Measurements from ENCODE around the gene OLAH. TPM values are rescaled to one million over a fixed set of nuclear protein-coding genes. Genes with fewer than 3 reads are reported as not detected.

Gene OLAH
- polyA plus RNA-seq, 1 donor (not counting 4 experiments of a cell fraction or from before 2014, with no cell fraction given), result 0.54 TPM

- H3K4me1 ChIP-seq (ENCODE audit: control insufficient read depth, extremely low read depth, insufficient read depth, low read length), result peaks cover 6% of the 10 kb centered on the region
- peaks cover 6% of the 10 kb centered on the region for H3K79me2 ChIP-seq (ENCODE audit: control insufficient read depth, insufficient read depth, low read length)
- TF ChIP-seq EZH2 (IDR thresholded peaks at IDR 0.05; ENCODE audit: low read length), result no peak
- TF ChIP-seq CTCF (optimal IDR thresholded peaks at IDR 0.05 in 1 of 3, IDR thresholded peaks at IDR 0.05 in 1 of 3, conservative IDR thresholded peaks at IDR 0.05 in 1 of 3; ENCODE audit: extremely low read depth in 1 of 3, insufficient read depth in 2 of 3, low read length in 3 of 3), result no peak
- H3K9me1 ChIP-seq (ENCODE audit: control insufficient read depth, extremely low read depth, insufficient read depth, low read length), result no peaks in the 10 kb centered on the region
- H2AFZ ChIP-seq (ENCODE audit: control insufficient read depth, low read length), result no peak overlapping the region
- H3K36me3 ChIP-seq (ENCODE audit: control insufficient read depth in 2 of 2, extremely low read depth in 1 of 2, insufficient read depth in 2 of 2, low read length in 2 of 2), result no peaks in the 10 kb centered on the region
- no peak overlapping the region for H3K27ac ChIP-seq (ENCODE audit: control insufficient read depth, insufficient read depth, low read length)
- H4K20me1 ChIP-seq (ENCODE audit: control insufficient read depth, extremely low read depth, insufficient read depth, low read length), result no peaks in the 10 kb centered on the region
- H3K4me2 ChIP-seq (ENCODE audit: control insufficient read depth, extremely low read depth, insufficient read depth, low read depth, low read length), result no peak overlapping the region
- DNase-seq (ENCODE audit: low read depth, low spot score) (no peak), FAIRE-seq (no peak)
- dilution Hi-C loops (cut with MboI; ENCODE audit: extremely low pct_ligation_motif_present, low sequenced_read_pairs), result no loop called here
- H3K27me3 ChIP-seq (ENCODE audit: control insufficient read depth, extremely low read depth, insufficient read depth, low read length), result no peaks in the 10 kb centered on the region
- H3K9me3 ChIP-seq (ENCODE audit: control insufficient read depth, low read depth, low read length), result no peaks in the 10 kb centered on the region
- no peak overlapping the region for H3K9ac ChIP-seq (ENCODE audit: control insufficient read depth, extremely low read depth, insufficient read depth, low read length)
- no peak overlapping the region for H3K4me3 ChIP-seq (ENCODE audit: control insufficient read depth in 2 of 3, extremely low read depth in 1 of 3, insufficient read depth in 2 of 3, low read depth in 1 of 3, low read length in 3 of 3)
These were observed 49.2 kb downstream of the OLAH start for GRCh38 chr10:15092855-15093408.

DNA sequence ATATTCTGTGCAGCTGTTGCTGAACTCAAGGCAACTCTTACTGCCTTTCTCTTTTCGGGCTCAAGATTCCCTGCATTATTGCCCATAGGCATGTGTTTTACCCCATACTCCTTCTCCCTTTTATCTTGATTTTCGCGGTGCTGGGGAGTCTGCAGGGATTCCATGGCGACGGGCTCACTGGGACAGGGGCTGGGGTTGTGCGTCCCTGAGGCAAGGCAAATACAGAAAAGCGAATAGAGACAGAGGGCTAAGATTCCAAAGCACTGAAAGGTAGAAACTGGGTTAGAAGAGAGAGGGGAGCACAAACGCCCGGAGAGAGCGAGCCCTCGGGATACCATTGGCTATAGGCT lies 52.9 kb downstream of the OLAH start:
- Histone ChIP-seq H3K4me3 (ENCODE audit: control insufficient read depth in 2 of 3, extremely low read depth in 1 of 3, insufficient read depth in 2 of 3, low read depth in 1 of 3, low read length in 3 of 3) (peak overlapping the region; percentile 78 to 99 (median 93)), H3K9ac (ENCODE audit: control insufficient read depth, extremely low read depth, insufficient read depth, low read length) (peak overlapping the region; percentile 97), H4K20me1 (ENCODE audit: control insufficient read depth, extremely low read depth, insufficient read depth, low read length) (no peaks in the 10 kb centered on the region), H3K9me3 (ENCODE audit: control insufficient read depth, low read depth, low read length) (no peaks in the 10 kb centered on the region), H3K36me3 (ENCODE audit: control insufficient read depth in 2 of 2, extremely low read depth in 1 of 2, insufficient read depth in 2 of 2, low read length in 2 of 2) (peaks cover 6 to 8% of the 10 kb centered on the region in 2 experiments), H3K27me3 (ENCODE audit: control insufficient read depth, extremely low read depth, insufficient read depth, low read length) (no peaks in the 10 kb centered on the region), H2AFZ (ENCODE audit: control insufficient read depth, low read length) (peak overlapping the region; percentile 97), H3K9me1 (ENCODE audit: control insufficient read depth, extremely low read depth, insufficient read depth, low read length) (no peaks in the 10 kb centered on the region), H3K4me2 (ENCODE audit: control insufficient read depth, extremely low read depth, insufficient read depth, low read depth, low read length) (peak overlapping the region; percentile 100), H3K4me1 (ENCODE audit: control insufficient read depth, extremely low read depth, insufficient read depth, low read length) (peaks cover 13% of the 10 kb centered on the region), H3K79me2 (ENCODE audit: control insufficient read depth, insufficient read depth, low read length) (peaks cover 43% of the 10 kb centered on the region), H3K27ac (ENCODE audit: control insufficient read depth, insufficient read depth, low read length) (peak overlapping the region; percentile 91)
- no peak for DNase-seq (ENCODE audit: low read depth, low spot score)
- no peak for TF ChIP-seq CTCF (optimal IDR thresholded peaks at IDR 0.05 in 1 of 3, IDR thresholded peaks at IDR 0.05 in 1 of 3, conservative IDR thresholded peaks at IDR 0.05 in 1 of 3; ENCODE audit: extremely low read depth in 1 of 3, insufficient read depth in 2 of 3, low read length in 3 of 3)
- no peak for TF ChIP-seq EZH2 (IDR thresholded peaks at IDR 0.05; ENCODE audit: low read length)
- dilution Hi-C loops (cut with MboI; ENCODE audit: extremely low pct_ligation_motif_present, low sequenced_read_pairs), result no loop called here
- no peak for FAIRE-seq

All from keratinocyte (primary cell).